Measurements from ENCODE around the gene CAPZA1. TPM values are rescaled to one million over a fixed set of nuclear protein-coding genes. Genes with fewer than 3 reads are reported as not detected.

CAPZA1 gene
- polyA plus RNA-seq, 1 experiment = 65.1 TPM

GRCh38 chr1:112718691-112719418 is 99.2 kb downstream of the CAPZA1 start:
- peak; percentile 89 for TF ChIP-seq CTCF (IDR thresholded peaks at IDR 0.05; ENCODE audit: insufficient read depth, low read depth, low read length)
- POLR2A ChIA-PET = no interaction called here
- no peaks in the 10 kb centered on the region for H3K36me3 ChIP-seq (ENCODE audit: control insufficient read depth, insufficient read depth, low read length)
- H3K27me3 ChIP-seq (ENCODE audit: control insufficient read depth, insufficient read depth, low read length) = no peaks in the 10 kb centered on the region; the same call in 1 of the 2 replicates
- CTCF ChIA-PET = interaction anchor here (0.6 to 11.8 kb wide), 32 partner anchors 9 to 378 kb away, joined by 3 to 486 read pairs (median 4); partner anchors contain the start of genes LRIG2 and RHOC
- H3K4me3 ChIP-seq (ENCODE audit: low read depth, low read length) = peak overlapping the region; percentile 11; the same call in 1 of the 2 replicates
- no peak for DNase-seq (ENCODE audit: low read depth)

DNA sequence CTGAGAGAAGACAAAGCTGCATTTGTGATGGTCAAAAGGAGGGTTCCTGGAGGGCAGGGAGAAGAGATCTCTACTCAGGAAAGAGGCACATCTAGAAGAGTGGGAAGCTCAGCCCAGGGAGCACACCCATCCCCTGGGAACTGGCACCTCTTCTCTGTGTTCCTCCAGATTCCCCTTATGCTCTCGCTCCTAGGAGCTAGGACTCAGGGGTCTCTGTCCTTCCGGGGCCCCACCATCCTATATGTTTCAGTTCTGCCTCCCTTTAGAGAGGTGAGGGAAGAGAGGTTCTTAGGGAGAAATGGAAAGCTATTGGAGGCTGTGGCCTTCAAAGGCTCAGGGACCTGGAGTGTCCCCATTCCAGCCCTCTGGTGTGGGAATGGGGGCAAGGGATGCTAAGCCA is 100.1 kb downstream of the CAPZA1 start:
- no peaks in the 10 kb centered on the region for H3K36me3 ChIP-seq (ENCODE audit: control insufficient read depth, insufficient read depth, low read length)
- CTCF ChIA-PET = interaction anchor here (0.9 to 11.8 kb wide), 15 partner anchors 8 to 377 kb away, joined by 3 to 486 read pairs (median 7); partner anchors contain the start of genes LRIG2 and RHOC
- POLR2A ChIA-PET = no interaction called here
- no peak overlapping the region for H3K4me3 ChIP-seq (ENCODE audit: low read depth, low read length)
- DNase-seq (ENCODE audit: low read depth) = no peak
- H3K27me3 ChIP-seq (ENCODE audit: control insufficient read depth, insufficient read depth, low read length) = no peaks in the 10 kb centered on the region; the same call in 1 of the 2 replicates
- no peak for TF ChIP-seq CTCF (IDR thresholded peaks at IDR 0.05; ENCODE audit: insufficient read depth, low read depth, low read length)

DNA sequence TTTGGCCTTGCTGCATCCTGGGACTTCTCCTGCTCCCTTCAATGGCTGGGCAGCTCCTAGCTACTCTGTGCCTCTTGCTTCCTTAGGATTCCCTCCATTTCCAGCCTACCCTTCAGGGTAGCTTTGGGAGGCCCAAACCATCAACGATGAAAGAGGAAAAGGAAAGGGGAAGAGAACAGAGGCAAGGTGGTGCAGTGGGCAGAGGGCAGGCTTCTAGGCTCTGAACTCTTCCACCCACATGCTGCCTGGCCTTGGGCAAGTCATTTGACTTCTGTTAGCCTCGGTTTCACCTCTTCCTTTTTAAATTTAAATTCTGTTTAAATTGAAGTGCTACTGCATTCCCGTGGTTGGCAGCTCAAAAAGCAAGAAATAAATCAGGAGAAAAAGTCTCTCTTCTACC is 101.2 kb downstream of the CAPZA1 start:
- Histone ChIP-seq H3K36me3 (ENCODE audit: control insufficient read depth, insufficient read depth, low read length) (no peaks in the 10 kb centered on the region), H3K4me3 (ENCODE audit: low read depth, low read length) (no peak overlapping the region), H3K27me3 (ENCODE audit: control insufficient read depth, insufficient read depth, low read length) (no peaks in the 10 kb centered on the region; the same call in 1 of the 2 replicates)
- POLR2A ChIA-PET = interaction anchor here (0.6 kb wide), 1 partner anchor 35 kb away, joined by 4 read pairs; no protein-coding TSS in a partner anchor
- TF ChIP-seq CTCF (IDR thresholded peaks at IDR 0.05; ENCODE audit: insufficient read depth, low read depth, low read length) = no peak
- CTCF ChIA-PET = interaction anchor here (1.2 to 11.8 kb wide), 8 partner anchors 9 to 352 kb away, joined by 3 to 486 read pairs (median 16); partner anchors contain the start of genes LRIG2 and RHOC
- DNase-seq (ENCODE audit: low read depth) = no peak

Small RNA genes lying within 50 kb of the gene (small RNA-seq; reads per million reads assigned to genes)
- gene RNU7-70P (ENCODE audit: insufficient read length, low read depth, low replicate concordance) = not detected

Other genes starting within 250 kb of the CAPZA1 start
- 17.2 and 19.8 TPM in 2 replicates for gene CTTNBP2NL, start 223.6 kb upstream of the CAPZA1 start, polyA plus RNA-seq (2011; rRNA removed)
- gene WNT2B, start 110.9 kb upstream of the CAPZA1 start, polyA plus RNA-seq (2011; rRNA removed) = 2.0 and 3.1 TPM in 2 replicates
- 7.2 and 9.3 TPM in 2 replicates for gene ST7L, start 691 bp upstream of the CAPZA1 start, polyA plus RNA-seq (2011; rRNA removed)
- gene MOV10, start 54.8 kb downstream of the CAPZA1 start, polyA plus RNA-seq (2011; rRNA removed) = 48.9 and 93.7 TPM in 2 replicates
- 1,093 and 1,537 TPM in 2 replicates for gene RHOC, start 87.3 kb downstream of the CAPZA1 start, polyA plus RNA-seq (2011; rRNA removed)
- gene PPM1J, start 95.5 kb downstream of the CAPZA1 start, polyA plus RNA-seq (2011; rRNA removed) = 0.67 and 1.4 TPM in 2 replicates

All from BJ (cell line).